ENCODE results near the gene IKZF4. TPM values are rescaled to one million over a fixed set of nuclear protein-coding genes. Genes with fewer than 3 reads are reported as not detected.

The IKZF4 gene
- total RNA-seq, 1 donor from 2014 or later, result 8.4 TPM

DNA sequence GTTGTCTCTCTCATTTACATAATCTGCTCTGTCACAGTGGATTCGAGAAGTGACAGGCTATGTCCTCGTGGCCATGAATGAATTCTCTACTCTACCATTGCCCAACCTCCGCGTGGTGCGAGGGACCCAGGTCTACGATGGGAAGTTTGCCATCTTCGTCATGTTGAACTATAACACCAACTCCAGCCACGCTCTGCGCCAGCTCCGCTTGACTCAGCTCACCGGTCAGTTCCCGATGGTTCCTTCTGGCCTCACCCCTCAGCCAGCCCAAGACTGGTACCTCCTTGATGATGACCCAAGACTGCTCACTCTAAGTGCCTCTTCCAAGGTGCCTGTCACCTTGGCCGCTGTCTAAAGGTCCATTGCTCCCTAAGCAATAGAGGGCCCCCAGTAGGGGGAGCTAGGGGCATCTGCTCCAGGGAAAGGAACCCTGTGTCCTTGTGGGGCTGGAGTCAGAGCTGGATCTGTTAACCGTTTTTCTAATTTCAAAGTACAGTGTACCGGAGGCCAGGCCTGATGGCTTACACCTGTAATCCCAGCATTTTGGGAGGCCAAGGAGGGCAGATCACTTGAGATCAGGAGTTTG, 64.2 kb downstream of the IKZF4 start:
- intact Hi-C loops (cut with micrococcal nuclease), result no loop called here
- no peak for TF ChIP-seq CTCF (IDR thresholded peaks at IDR 0.05; ENCODE audit: borderline replicate concordance)
- H3K36me3 ChIP-seq, result no peaks in the 10 kb centered on the region
- no peak overlapping the region for H3K27ac ChIP-seq (replicated peaks)
- DNase-seq, result no peak
- no peak overlapping the region for H3K4me3 ChIP-seq
- peaks cover 20% of the 10 kb centered on the region for H3K4me1 ChIP-seq
- no peaks in the 10 kb centered on the region for H3K9me3 ChIP-seq (replicated peaks)
- H3K27me3 ChIP-seq (ENCODE audit: low read depth), result peaks cover 14% of the 10 kb centered on the region

GRCh38 chr12:56086096-56086495, 65.3 kb downstream of the IKZF4 start:
- DNase-seq, result no peak
- Histone ChIP-seq H3K4me1 (peaks cover 14% of the 10 kb centered on the region), H3K27ac (replicated peaks) (no peak overlapping the region), H3K36me3 (no peaks in the 10 kb centered on the region), H3K4me3 (no peak overlapping the region), H3K9me3 (replicated peaks) (no peaks in the 10 kb centered on the region), H3K27me3 (ENCODE audit: low read depth) (peaks cover 4% of the 10 kb centered on the region)
- no peak for TF ChIP-seq CTCF (IDR thresholded peaks at IDR 0.05; ENCODE audit: borderline replicate concordance)
- intact Hi-C loops (cut with micrococcal nuclease), result no loop called here

- no peak for TF ChIP-seq CTCF (IDR thresholded peaks at IDR 0.05; ENCODE audit: borderline replicate concordance)
- Histone ChIP-seq H3K4me1 (peaks cover 14% of the 10 kb centered on the region), H3K4me3 (no peak overlapping the region), H3K27ac (replicated peaks) (peak overlapping the region; percentile 69), H3K36me3 (no peaks in the 10 kb centered on the region), H3K27me3 (ENCODE audit: low read depth) (peaks cover under 1% of the 10 kb centered on the region), H3K9me3 (replicated peaks) (no peaks in the 10 kb centered on the region)
- DNase-seq, result no peak
- intact Hi-C loops (cut with micrococcal nuclease), result no loop called here
Observed at GRCh38 chr12:56086608-56087007, 65.8 kb downstream of the IKZF4 start.

GRCh38 chr12:56087220-56087619, 66.4 kb downstream of the IKZF4 start:
- H3K36me3 ChIP-seq, result no peaks in the 10 kb centered on the region
- DNase-seq, result peak; percentile 84
- intact Hi-C loops (cut with micrococcal nuclease), result no loop called here

More at GRCh38 chr12:56087220-56087619, 66.4 kb downstream of the IKZF4 start:
- Histone ChIP-seq H3K27me3 (ENCODE audit: low read depth) (no peaks in the 10 kb centered on the region), H3K4me3 (no peak overlapping the region), H3K4me1 (peaks cover 14% of the 10 kb centered on the region), H3K27ac (replicated peaks) (peak overlapping the region; percentile 69), H3K9me3 (replicated peaks) (no peaks in the 10 kb centered on the region)
- TF ChIP-seq CTCF (IDR thresholded peaks at IDR 0.05; ENCODE audit: borderline replicate concordance), result no peak

Other genes starting within 250 kb of the IKZF4 start
- 53.2 TPM for gene SARNP, start 203.3 kb upstream of the IKZF4 start, total RNA-seq
- gene ORMDL2, start 203.0 kb upstream of the IKZF4 start, total RNA-seq, result 13.3 TPM
- gene DNAJC14, start 191.5 kb upstream of the IKZF4 start, total RNA-seq, result 18.6 TPM
- 2.2 TPM for gene MMP19, start 178.1 kb upstream of the IKZF4 start, total RNA-seq
- 14.8 TPM for gene PYM1, start 93.1 kb upstream of the IKZF4 start, total RNA-seq
- 6.5 TPM for gene DGKA, start 89.9 kb upstream of the IKZF4 start, total RNA-seq
- 0.16 TPM for gene PMEL, start 55.0 kb upstream of the IKZF4 start, total RNA-seq
- 7.3 TPM for gene CDK2, start 54.2 kb upstream of the IKZF4 start, total RNA-seq
- 111 TPM for gene RAB5B, start 47.0 kb upstream of the IKZF4 start, total RNA-seq
- gene SUOX, start 23.8 kb upstream of the IKZF4 start, total RNA-seq, result 36.0 TPM
- 48.7 TPM for gene RPS26, start 20.9 kb downstream of the IKZF4 start, total RNA-seq
- gene ERBB3, start 59.1 kb downstream of the IKZF4 start, total RNA-seq, result 2.3 TPM
- 65.7 TPM for gene PA2G4, start 83.5 kb downstream of the IKZF4 start, total RNA-seq
- gene RPL41, start 95.6 kb downstream of the IKZF4 start, total RNA-seq, result 1,892 TPM
- 4.9 TPM for gene ZC3H10, start 97.2 kb downstream of the IKZF4 start, total RNA-seq
- 23.2 TPM for gene ESYT1, start 107.2 kb downstream of the IKZF4 start, total RNA-seq
- 54.1 TPM for gene MYL6B, start 131.5 kb downstream of the IKZF4 start, total RNA-seq
- 508 TPM for gene MYL6, start 137.3 kb downstream of the IKZF4 start, total RNA-seq
- gene SMARCC2, start 168.4 kb downstream of the IKZF4 start, total RNA-seq, result 67.1 TPM
- 51.4 TPM for gene RNF41, start 200.9 kb downstream of the IKZF4 start, total RNA-seq
- gene NABP2, start 203.3 kb downstream of the IKZF4 start, total RNA-seq, result 20.3 TPM
- gene SLC39A5, start 209.0 kb downstream of the IKZF4 start, total RNA-seq, result not detected
- gene ANKRD52, start 237.3 kb downstream of the IKZF4 start, total RNA-seq, result 25.1 TPM
- 203 TPM for gene COQ10A, start 245.9 kb downstream of the IKZF4 start, total RNA-seq